Activated CD4-positive, alpha-beta T cell treated with anti-CD3 and anti-CD28 coated beads, Interleukin-2, amount 10 ng/mL, durations not matched to agents 24 days and 14 days (primary cell): ENCODE data around the gene C16orf74. TPM values are rescaled to one million over a fixed set of nuclear protein-coding genes. Genes with fewer than 3 reads are reported as not detected.

ENCODE experiments used
- DNase-seq: peaks from one replicate; pipeline ENCODE4 v3.0.0; 2022
- H3K27ac Mint-ChIP-seq: one replicate; pipeline ENCODE4 v1.8.0; 2022; ENCODE audit warnings: mild to moderate bottlenecking, mixed read lengths
- H3K27me3 Mint-ChIP-seq: one replicate; pipeline ENCODE4 v1.8.0; 2022; ENCODE audit warnings: mixed read lengths
- H3K36me3 Mint-ChIP-seq: one replicate; pipeline ENCODE4 v1.8.0; 2022; ENCODE audit warnings: low read depth, mild to moderate bottlenecking, mixed read lengths
- H3K4me1 Mint-ChIP-seq: one replicate; pipeline ENCODE4 v1.8.0; 2021; ENCODE audit warnings: mixed read lengths
- H3K4me3 Mint-ChIP-seq: one replicate; pipeline ENCODE4 v1.8.0; 2022; ENCODE audit warnings: mild to moderate bottlenecking, moderate library complexity, mixed read lengths
- H3K9me3 Mint-ChIP-seq: one replicate; pipeline ENCODE4 v1.8.0; 2021; ENCODE audit warnings: mixed read lengths
- intact Hi-C: fragments of 100-400 bp; cut with micrococcal nuclease; formaldehyde crosslinking; loops from one replicate; pipeline ENCODE4 v1.15.1; 2023
- total RNA-seq: library from RNA; stranded (reverse); gene quantifications from 2 replicates; pipeline ENCODE4 v1.2.3, GENCODE V29; 2022

C16orf74 gene
- total RNA-seq, 1 donor from 2014 or later, result 0.19 TPM

DNA sequence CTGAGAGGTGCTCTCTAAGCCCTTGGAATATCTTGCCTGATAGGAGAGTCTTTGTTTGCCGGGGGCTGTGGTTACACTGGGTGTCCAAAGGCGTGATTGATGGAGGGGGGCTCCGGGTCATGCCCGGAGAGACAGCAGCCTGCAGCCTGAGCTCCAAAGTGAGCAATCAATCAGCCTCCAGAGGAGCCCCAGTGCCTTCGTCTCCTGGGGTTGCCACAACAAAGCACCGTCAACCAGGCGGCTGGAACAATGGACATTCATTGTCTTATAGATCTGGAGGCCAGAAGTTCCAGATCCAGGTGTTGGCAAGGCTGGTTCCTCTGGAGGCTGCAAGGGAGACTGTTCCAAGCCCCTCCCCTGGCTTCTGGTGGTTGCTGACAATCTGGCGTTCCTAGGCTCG lies 38.1 kb downstream of the C16orf74 start:
- no peak overlapping the region for H3K27ac Mint-ChIP-seq
- DNase-seq, result no peak
- H3K4me1 Mint-ChIP-seq, result peaks cover 3% of the 10 kb centered on the region

DNA sequence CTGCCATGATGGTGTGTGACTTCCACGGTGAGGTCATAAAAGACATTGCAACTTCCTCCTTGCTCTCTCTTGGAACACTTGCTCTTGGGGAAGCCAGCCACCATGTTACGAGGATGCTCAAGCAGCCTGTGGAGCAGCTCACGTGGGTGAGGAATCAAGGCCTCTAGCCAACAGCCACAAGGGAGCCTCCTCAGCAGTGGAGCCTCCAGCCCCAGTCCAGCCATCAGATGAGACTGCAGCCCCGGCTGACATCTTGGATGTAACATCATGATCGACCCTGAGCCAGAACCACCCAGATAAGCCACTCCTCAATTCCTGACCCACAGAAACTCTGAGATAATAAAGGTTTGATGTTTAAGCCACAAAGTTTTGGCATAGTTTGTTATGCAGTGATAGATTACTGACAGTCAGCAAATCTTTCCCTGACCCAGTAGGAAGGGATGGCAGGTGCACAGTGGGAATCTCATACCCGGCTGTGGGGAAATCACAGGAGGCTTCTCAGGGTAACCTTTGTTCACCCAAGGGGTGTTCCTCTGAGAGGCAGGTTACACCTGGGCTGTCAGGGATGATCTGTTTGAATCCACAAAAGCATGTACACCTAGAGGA lies 38.8 kb downstream of the C16orf74 start:
- H3K27ac Mint-ChIP-seq, result no peak overlapping the region
- intact Hi-C loops, result no loop called here
- no peak overlapping the region for H3K4me3 Mint-ChIP-seq

More for the DNA sequence above, 38.1 kb downstream of the C16orf74 start:
- Mint-ChIP-seq H3K9me3 (peaks cover 3% of the 10 kb centered on the region), H3K27me3 (peaks cover 16% of the 10 kb centered on the region), H3K4me3 (no peak overlapping the region), H3K36me3 (no peaks in the 10 kb centered on the region)
- intact Hi-C loops, result no loop called here

DNA sequence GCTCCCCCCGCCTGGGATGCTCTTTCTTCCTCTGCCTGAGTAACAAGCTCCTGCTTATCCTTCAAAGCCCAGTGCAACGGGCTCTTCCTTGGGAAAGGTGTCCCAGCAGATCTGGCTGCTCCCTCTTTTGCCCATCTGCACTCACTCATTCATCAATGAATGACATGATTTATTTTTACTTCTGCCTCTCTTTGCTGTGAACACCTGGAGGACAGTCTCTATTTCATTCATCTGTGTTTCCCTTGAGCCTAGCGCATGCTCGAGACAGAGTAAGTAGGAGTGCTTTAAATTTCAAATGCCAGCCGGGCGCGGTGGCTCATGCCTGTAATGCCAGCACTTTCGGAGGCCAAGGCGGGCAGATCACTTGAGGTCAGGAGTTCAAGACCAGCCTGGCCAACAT lies 40.2 kb downstream of the C16orf74 start:
- Mint-ChIP-seq H3K36me3 (no peaks in the 10 kb centered on the region), H3K4me3 (no peak overlapping the region), H3K4me1 (peaks cover 3% of the 10 kb centered on the region), H3K9me3 (peaks cover 3% of the 10 kb centered on the region), H3K27ac (no peak overlapping the region), H3K27me3 (peaks cover 8% of the 10 kb centered on the region)
- DNase-seq, result no peak
- intact Hi-C loops, result no loop called here

More for the DNA sequence above, 38.8 kb downstream of the C16orf74 start:
- Mint-ChIP-seq H3K27me3 (peaks cover 16% of the 10 kb centered on the region), H3K4me1 (peaks cover 3% of the 10 kb centered on the region), H3K36me3 (no peaks in the 10 kb centered on the region), H3K9me3 (peaks cover 3% of the 10 kb centered on the region)
- DNase-seq, result no peak

- intact Hi-C loops, result no loop called here
- no peaks in the 10 kb centered on the region for H3K36me3 Mint-ChIP-seq
- H3K27me3 Mint-ChIP-seq, result peaks cover under 1% of the 10 kb centered on the region
- H3K4me1 Mint-ChIP-seq, result no peaks in the 10 kb centered on the region
- no peak overlapping the region for H3K27ac Mint-ChIP-seq
- DNase-seq, result no peak
- no peak overlapping the region for H3K4me3 Mint-ChIP-seq
- peaks cover 3% of the 10 kb centered on the region for H3K9me3 Mint-ChIP-seq
These were observed 40.9 kb downstream of the C16orf74 start for GRCh38 chr16:85709766-85710585.

DNA sequence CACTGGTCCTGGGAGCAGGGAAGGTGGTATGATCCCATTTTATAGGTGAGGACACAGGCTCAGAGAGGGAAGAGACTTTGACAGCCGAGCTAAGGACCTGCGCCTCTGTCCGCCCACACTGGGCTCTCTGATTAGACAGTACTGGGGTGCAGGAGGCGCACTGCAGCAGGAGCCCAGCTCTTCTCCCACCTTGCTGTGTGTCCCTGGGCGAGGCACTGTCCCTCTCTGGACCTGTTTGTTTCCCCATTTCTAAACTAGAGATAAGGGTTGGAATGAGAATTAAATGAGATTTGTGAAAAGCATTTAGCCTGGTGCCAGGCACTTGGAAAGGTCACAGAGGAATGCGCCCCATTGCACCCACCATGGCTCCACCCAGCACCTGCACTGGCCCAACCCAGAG lies 42.6 kb downstream of the C16orf74 start:
- intact Hi-C loops, result no loop called here
- Mint-ChIP-seq H3K27ac (no peak overlapping the region), H3K36me3 (no peaks in the 10 kb centered on the region), H3K4me1 (no peaks in the 10 kb centered on the region), H3K9me3 (peaks cover 3% of the 10 kb centered on the region), H3K27me3 (no peaks in the 10 kb centered on the region), H3K4me3 (no peak overlapping the region)
- no peak for DNase-seq

DNA sequence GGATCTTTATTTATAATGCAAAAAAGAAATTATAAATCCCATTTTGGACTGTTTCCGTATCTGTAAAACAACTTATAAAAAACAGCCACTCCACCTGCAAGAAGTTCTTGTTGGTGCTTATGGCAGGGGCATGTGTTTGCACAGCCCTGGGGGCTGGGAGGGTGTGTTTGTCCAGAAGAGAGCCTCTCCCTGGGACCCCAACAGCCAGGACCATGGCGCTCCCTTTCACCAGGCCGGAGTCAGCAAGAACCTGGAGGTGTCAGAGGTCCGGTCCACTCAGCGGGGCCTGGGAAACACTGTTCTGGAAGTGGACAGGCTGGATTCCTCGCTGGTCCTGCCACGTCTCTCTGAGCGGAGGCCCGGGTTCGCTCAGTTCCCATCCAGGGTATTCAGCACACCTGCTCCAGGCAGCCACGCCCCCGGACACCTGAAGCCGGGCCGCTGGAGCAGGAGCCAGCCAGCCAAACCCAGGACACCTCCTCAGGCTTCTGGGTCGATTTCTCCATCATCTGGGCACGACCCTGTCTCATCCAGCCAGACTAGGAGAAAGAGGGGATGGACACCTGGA lies 43.3 kb downstream of the C16orf74 start:
- no peak overlapping the region for H3K27ac Mint-ChIP-seq
- H3K36me3 Mint-ChIP-seq, result no peaks in the 10 kb centered on the region
- peaks cover 3% of the 10 kb centered on the region for H3K9me3 Mint-ChIP-seq
- intact Hi-C loops, result no loop called here
- H3K4me1 Mint-ChIP-seq, result no peaks in the 10 kb centered on the region
- no peak overlapping the region for H3K4me3 Mint-ChIP-seq
- no peaks in the 10 kb centered on the region for H3K27me3 Mint-ChIP-seq
- no peak for DNase-seq

DNA sequence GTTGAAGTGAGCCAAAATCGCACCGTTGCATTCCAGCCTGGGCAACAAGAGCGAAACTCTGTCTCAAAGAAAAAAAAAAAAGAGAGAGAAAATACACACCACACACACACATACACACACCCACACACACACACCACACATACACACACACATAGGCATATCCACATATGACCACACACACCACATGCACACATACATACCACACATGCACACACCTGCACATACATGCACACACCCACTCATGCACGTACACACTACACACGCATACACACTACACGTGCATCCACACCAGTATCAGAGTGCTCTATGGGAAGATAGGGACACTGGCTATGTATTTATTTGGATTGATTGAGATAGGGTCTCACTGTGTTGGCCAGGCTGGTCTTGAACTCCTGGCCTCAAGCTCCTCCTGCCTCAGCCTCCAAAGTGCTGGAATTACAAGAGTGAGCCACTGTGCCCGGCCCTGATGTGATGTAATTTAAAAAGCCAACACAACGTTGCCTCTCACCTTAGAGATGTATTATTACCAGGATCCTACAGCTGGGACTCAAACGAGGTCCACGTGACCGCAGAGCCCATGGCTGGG lies 44.4 kb downstream of the C16orf74 start:
- no peak overlapping the region for H3K4me3 Mint-ChIP-seq

DNA sequence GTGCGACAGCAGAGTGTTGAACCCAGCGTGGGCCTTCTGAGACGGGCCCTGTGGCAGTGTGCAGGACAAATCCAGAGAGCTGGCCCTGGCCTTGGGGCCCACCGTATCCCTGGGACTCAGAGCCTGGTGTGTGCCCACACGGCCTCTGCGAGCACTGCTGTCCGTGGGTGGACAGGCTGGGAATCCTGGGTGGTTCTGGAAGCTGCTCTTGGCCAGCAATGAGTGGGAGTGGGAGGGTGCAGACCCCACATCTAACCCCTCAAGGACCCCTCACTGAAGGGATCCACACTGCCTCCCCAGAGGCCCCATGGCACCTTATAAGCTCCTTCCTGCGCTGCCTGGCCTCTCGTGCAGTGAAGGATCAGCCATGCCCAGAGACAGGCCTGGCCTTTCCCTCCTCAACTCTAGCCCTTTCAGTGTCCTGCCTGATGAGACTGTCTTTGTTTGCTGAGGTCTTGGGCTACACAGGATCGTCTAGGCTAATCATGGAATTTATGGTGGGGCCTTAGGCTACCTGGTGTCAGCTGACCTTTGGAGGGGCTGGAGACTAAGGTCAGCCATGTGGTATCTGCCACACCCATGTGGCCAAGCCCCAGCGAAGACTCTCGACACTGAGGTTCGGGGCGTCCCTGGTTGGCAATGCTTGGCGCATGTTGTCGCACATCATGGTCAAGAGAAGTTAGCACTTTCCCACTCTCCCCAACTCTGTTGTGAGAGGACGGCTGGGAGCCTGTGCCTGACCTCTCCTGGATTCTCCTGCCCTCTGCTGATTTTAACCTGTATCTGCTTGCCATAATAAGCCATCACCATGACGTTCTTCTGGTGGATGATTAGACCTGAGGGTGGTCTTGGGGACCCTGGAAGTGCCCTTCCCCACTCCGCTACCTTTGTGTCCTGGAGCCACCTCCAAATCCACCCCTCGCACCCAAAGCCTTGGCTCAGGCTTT lies 45.7 kb downstream of the C16orf74 start:
- intact Hi-C loops, result no loop called here
- Mint-ChIP-seq H3K36me3 (no peaks in the 10 kb centered on the region), H3K4me3 (no peak overlapping the region), H3K9me3 (no peaks in the 10 kb centered on the region), H3K27me3 (no peaks in the 10 kb centered on the region), H3K27ac (no peak overlapping the region), H3K4me1 (no peaks in the 10 kb centered on the region)
- no peak for DNase-seq

More for the DNA sequence above, 44.4 kb downstream of the C16orf74 start:
- intact Hi-C loops, result no loop called here
- Mint-ChIP-seq H3K9me3 (no peaks in the 10 kb centered on the region), H3K36me3 (no peaks in the 10 kb centered on the region), H3K27ac (no peak overlapping the region), H3K4me1 (no peaks in the 10 kb centered on the region), H3K27me3 (no peaks in the 10 kb centered on the region)
- no peak for DNase-seq

DNA sequence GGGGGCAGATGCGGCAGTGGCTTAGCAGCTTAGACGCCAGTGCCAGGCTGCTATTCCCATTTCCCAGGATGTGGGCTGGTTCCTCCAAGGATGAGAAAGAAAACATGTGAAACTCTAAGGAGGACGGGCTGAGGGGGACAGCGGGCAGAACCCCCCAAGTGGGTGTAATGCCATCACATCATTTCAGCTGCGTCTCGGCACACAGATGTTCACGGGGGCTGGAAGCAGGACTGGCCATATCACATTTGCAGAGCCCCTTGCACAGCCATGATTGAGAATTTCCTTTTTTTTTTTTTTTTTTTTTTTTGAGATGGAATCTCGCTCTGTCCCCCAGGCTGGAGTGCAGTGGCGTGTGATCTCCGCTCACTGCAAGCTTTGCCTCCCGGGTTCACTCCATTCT lies 46.9 kb downstream of the C16orf74 start:
- Mint-ChIP-seq H3K4me3 (no peak overlapping the region), H3K36me3 (no peaks in the 10 kb centered on the region), H3K27ac (no peak overlapping the region), H3K9me3 (no peaks in the 10 kb centered on the region), H3K4me1 (no peaks in the 10 kb centered on the region), H3K27me3 (no peaks in the 10 kb centered on the region)
- intact Hi-C loops, result no loop called here
- no peak for DNase-seq

GRCh38 chr16:85699628-85700027 lies 51.3 kb downstream of the C16orf74 start:
- H3K4me1 Mint-ChIP-seq, result no peaks in the 10 kb centered on the region
- DNase-seq, result no peak
- H3K9me3 Mint-ChIP-seq, result no peaks in the 10 kb centered on the region
- no peak overlapping the region for H3K4me3 Mint-ChIP-seq
- H3K27ac Mint-ChIP-seq, result no peak overlapping the region
- H3K27me3 Mint-ChIP-seq, result no peaks in the 10 kb centered on the region
- no peaks in the 10 kb centered on the region for H3K36me3 Mint-ChIP-seq
- intact Hi-C loops, result no loop called here

GRCh38 chr16:85698935-85699558 lies 51.8 kb downstream of the C16orf74 start:
- Mint-ChIP-seq H3K36me3 (no peaks in the 10 kb centered on the region), H3K27ac (no peak overlapping the region), H3K27me3 (no peaks in the 10 kb centered on the region), H3K4me1 (no peaks in the 10 kb centered on the region), H3K9me3 (no peaks in the 10 kb centered on the region), H3K4me3 (no peak overlapping the region)
- DNase-seq, result no peak
- intact Hi-C loops, result no loop called here

- no peak overlapping the region for H3K4me3 Mint-ChIP-seq
- no peaks in the 10 kb centered on the region for H3K4me1 Mint-ChIP-seq
- H3K27me3 Mint-ChIP-seq, result peaks cover under 1% of the 10 kb centered on the region
- no peak overlapping the region for H3K27ac Mint-ChIP-seq
- H3K9me3 Mint-ChIP-seq, result no peaks in the 10 kb centered on the region
- H3K36me3 Mint-ChIP-seq, result no peaks in the 10 kb centered on the region
- no peak for DNase-seq
- intact Hi-C loops, result no loop called here
These were observed 52.4 kb downstream of the C16orf74 start for GRCh38 chr16:85698459-85698891.

DNA sequence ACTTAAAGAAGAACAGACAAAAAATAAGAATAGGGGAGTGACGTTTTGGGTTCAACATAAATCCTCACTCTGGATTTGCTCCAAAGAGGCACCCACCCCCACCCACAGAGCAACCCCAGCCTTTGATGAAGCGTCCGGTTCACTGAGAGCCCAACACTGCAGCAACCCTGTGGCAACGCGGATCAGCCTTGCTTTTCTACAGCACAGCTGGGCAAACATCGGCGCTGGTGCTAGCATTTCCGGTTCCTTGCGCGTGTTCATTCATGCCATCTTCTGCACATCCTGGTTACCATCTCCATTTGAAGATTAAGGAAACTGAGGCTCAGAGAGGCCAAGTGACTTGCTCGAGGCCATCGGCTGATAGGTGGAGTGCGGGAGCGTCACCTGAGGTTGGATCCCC lies 53.5 kb downstream of the C16orf74 start:
- Mint-ChIP-seq H3K9me3 (no peaks in the 10 kb centered on the region), H3K36me3 (no peaks in the 10 kb centered on the region), H3K4me3 (no peak overlapping the region), H3K4me1 (no peaks in the 10 kb centered on the region), H3K27ac (no peak overlapping the region), H3K27me3 (peaks cover 4% of the 10 kb centered on the region)
- DNase-seq, result no peak
- intact Hi-C loops, result no loop called here
